ENCODE measurements around the gene ACACA. TPM values are rescaled to one million over a fixed set of nuclear protein-coding genes. Genes with fewer than 3 reads are reported as not detected.
A peak's percentile ranks its signal among the peaks of the same experiment; 100 is the strongest.

Gene ACACA
- total RNA-seq, 6 experiments from 2014 or later: 37.7 to 43.0 (median 40.7) TPM

- no peaks in the 10 kb centered on the region for H3K27me3 Mint-ChIP-seq (ENCODE audit: insufficient read depth)
- DNase-seq: no peak
- no peaks in the 10 kb centered on the region for H3K9me3 Mint-ChIP-seq
- no peak overlapping the region for H3K4me3 Mint-ChIP-seq
- peaks cover 56% of the 10 kb centered on the region for H3K4me1 Mint-ChIP-seq (ENCODE audit: low read depth)
- no peak for TF ChIP-seq CTCF (IDR thresholded peaks at IDR 0.05)
- H3K27ac Mint-ChIP-seq: 0 out of 2 replicates have a peak overlapping the region, but pooled peaks have one; percentile 2
- H3K36me3 Mint-ChIP-seq (ENCODE audit: low read depth): peaks cover 21% of the 10 kb centered on the region
Observed at GRCh38 chr17:37180376-37180775, 226.3 kb downstream of the ACACA start.

- TF ChIP-seq CTCF (IDR thresholded peaks at IDR 0.05): no peak
- H3K27ac Mint-ChIP-seq: peak overlapping the region; percentile 51
Observed at GRCh38 chr17:37179893-37180292, 226.7 kb downstream of the ACACA start.

GRCh38 chr17:37177254-37177870, 229.3 kb downstream of the ACACA start:
- no peaks in the 10 kb centered on the region for H3K27me3 Mint-ChIP-seq (ENCODE audit: insufficient read depth)
- peak overlapping the region; percentile 4; the same call in 1 of the 2 replicates for H3K27ac Mint-ChIP-seq
- H3K4me1 Mint-ChIP-seq (ENCODE audit: low read depth): peaks cover 46% of the 10 kb centered on the region
- no peak for TF ChIP-seq CTCF (IDR thresholded peaks at IDR 0.05)
- H3K4me3 Mint-ChIP-seq: no peak overlapping the region
- DNase-seq: no peak
- no peaks in the 10 kb centered on the region for H3K9me3 Mint-ChIP-seq
- H3K36me3 Mint-ChIP-seq (ENCODE audit: low read depth): peaks cover 21% of the 10 kb centered on the region

More at GRCh38 chr17:37179893-37180292, 226.7 kb downstream of the ACACA start:
- H3K4me1 Mint-ChIP-seq (ENCODE audit: low read depth): peaks cover 56% of the 10 kb centered on the region
- H3K36me3 Mint-ChIP-seq (ENCODE audit: low read depth): peaks cover 21% of the 10 kb centered on the region
- peak overlapping the region; percentile 36; the same call in 1 of the 2 replicates for H3K4me3 Mint-ChIP-seq
- DNase-seq: peak; percentile 63
- no peaks in the 10 kb centered on the region for H3K9me3 Mint-ChIP-seq
- H3K27me3 Mint-ChIP-seq (ENCODE audit: insufficient read depth): no peaks in the 10 kb centered on the region

GRCh38 chr17:37176723-37177122, 229.9 kb downstream of the ACACA start:
- H3K27ac Mint-ChIP-seq: peak overlapping the region; percentile 67
- H3K36me3 Mint-ChIP-seq (ENCODE audit: low read depth): peaks cover 21% of the 10 kb centered on the region
- H3K27me3 Mint-ChIP-seq (ENCODE audit: insufficient read depth): no peaks in the 10 kb centered on the region
- DNase-seq: peak; percentile 39
- no peak for TF ChIP-seq CTCF (IDR thresholded peaks at IDR 0.05)
- no peak overlapping the region for H3K4me3 Mint-ChIP-seq
- no peaks in the 10 kb centered on the region for H3K9me3 Mint-ChIP-seq
- peaks cover 46% of the 10 kb centered on the region for H3K4me1 Mint-ChIP-seq (ENCODE audit: low read depth)

GRCh38 chr17:37174205-37174604, 232.4 kb downstream of the ACACA start:
- Mint-ChIP-seq H3K9me3 (no peaks in the 10 kb centered on the region), H3K4me1 (ENCODE audit: low read depth) (peaks cover 38% of the 10 kb centered on the region), H3K4me3 (no peak overlapping the region), H3K36me3 (ENCODE audit: low read depth) (peaks cover 17% of the 10 kb centered on the region), H3K27ac (no peak overlapping the region), H3K27me3 (ENCODE audit: insufficient read depth) (no peaks in the 10 kb centered on the region)
- DNase-seq: no peak
- peak; percentile 25; the same call in 1 of the 2 replicates for TF ChIP-seq CTCF (IDR thresholded peaks at IDR 0.05)

Measured in HFFc6 (cell line).